Cerebellar nuclear complex (tissue), 1 donor: ENCODE results near the gene GMPPB.
"Not testable (repeated sequence)": the region's sequence is repeated elsewhere in the genome, so short reads cannot be mapped to it uniquely, and the experiment has no call there.

Experiments
- DNase-seq, 2 experiments: peaks; one replicate each; lab custom pipeline; 2025; lab: John Stamatoyannopoulos, UW

The GMPPB gene

GRCh38 chr3:49713336-49714105, 10.2 kb downstream of the GMPPB start:
- DNase-seq, result no peak

GRCh38 chr3:49712631-49713317, 11.0 kb downstream of the GMPPB start:
- DNase-seq, result no peak

GRCh38 chr3:49712166-49712565, 11.6 kb downstream of the GMPPB start:
- DNase-seq, result no peak

GRCh38 chr3:49711489-49711888, 12.3 kb downstream of the GMPPB start:
- DNase-seq, result no peak

GRCh38 chr3:49709852-49710251, 13.9 kb downstream of the GMPPB start:
- DNase-seq, result no peak

GRCh38 chr3:49707113-49707480, 16.7 kb downstream of the GMPPB start:
- DNase-seq, result no peak

GRCh38 chr3:49706456-49707112, 17.2 kb downstream of the GMPPB start:
- no peak for DNase-seq

- no peak for DNase-seq
Measured at GRCh38 chr3:49705390-49705960, 18.3 kb downstream of the GMPPB start.

- no peak for DNase-seq
Measured at GRCh38 chr3:49704629-49705028, 19.1 kb downstream of the GMPPB start.

- no peak for DNase-seq
Measured at GRCh38 chr3:49703956-49704355, 19.8 kb downstream of the GMPPB start.

- no peak for DNase-seq
Measured at GRCh38 chr3:49703443-49703927, 20.3 kb downstream of the GMPPB start.

GRCh38 chr3:49702672-49703071, 21.1 kb downstream of the GMPPB start:
- DNase-seq, result no peak

GRCh38 chr3:49701388-49702077, 22.2 kb downstream of the GMPPB start:
- DNase-seq, result no peak

GRCh38 chr3:49700453-49701128, 23.2 kb downstream of the GMPPB start:
- no peak for DNase-seq

GRCh38 chr3:49700014-49700413, 23.7 kb downstream of the GMPPB start:
- no peak for DNase-seq

- DNase-seq, result no peak
Measured at GRCh38 chr3:49699281-49699979, 24.3 kb downstream of the GMPPB start.

GRCh38 chr3:49695350-49696015, 28.3 kb downstream of the GMPPB start:
- DNase-seq, result not testable (repeated sequence)

GRCh38 chr3:49694409-49695070, 29.2 kb downstream of the GMPPB start:
- not testable (repeated sequence) for DNase-seq

GRCh38 chr3:49691481-49691880, 32.3 kb downstream of the GMPPB start:
- DNase-seq, result not testable (repeated sequence)

- DNase-seq, result not testable (repeated sequence)
Measured at GRCh38 chr3:49690856-49691255, 32.9 kb downstream of the GMPPB start.
